ENCODE measurements around the gene MAPK1IP1L. TPM values are rescaled to one million over a fixed set of nuclear protein-coding genes. Genes with fewer than 3 reads are reported as not detected.

MAPK1IP1L gene
- total and polyA plus RNA-seq, 2 of the 4 experiments (the other 2 are of a cell fraction): 44.8 to 168 TPM

- peak overlapping the region; percentile 3 for H2AFZ ChIP-seq (replicated peaks; ENCODE audit: low read length, poor library complexity)
- H3K4me1 ChIP-seq (ENCODE audit: control insufficient read depth, insufficient read depth, low read length): peaks cover 16% of the 10 kb centered on the region
- 0% methylated on average over 3 of the region's 5 CpGs; no CpG with 5 or more reads in 1 of the 2 experiments for WGBS, 2 experiments (ENCODE audit: extremely low coverage in 2 of 2, insufficient read length in 1 of 2)
- H3K23ac ChIP-seq (ENCODE audit: low read depth, low read length): peak overlapping the region; percentile 39; the same call in 1 of the 2 replicates
- H3K9me1 ChIP-seq (ENCODE audit: insufficient read depth, low read length): peaks cover 16% of the 10 kb centered on the region
- H3K36me3 ChIP-seq (ENCODE audit: control insufficient read depth, insufficient read depth, low read length): no peaks in the 10 kb centered on the region
- no peak overlapping the region for H3K9ac ChIP-seq (ENCODE audit: low read depth, low read length)
- peaks cover 0 to 2% of the 10 kb centered on the region in 2 experiments; a peak in 1 of 4 replicates for H3K79me1 ChIP-seq (ENCODE audit: low read depth in 1 of 2, low read length in 2 of 2)
- H3K4me3 ChIP-seq (ENCODE audit: insufficient read depth, low read depth, low read length): peak overlapping the region; percentile 8; the same call in 1 of the 2 replicates
- H2AK5ac ChIP-seq (ENCODE audit: low read depth, low read length): peak overlapping the region; percentile 25; the same call in 1 of the 2 replicates
- peak overlapping the region; percentile 9; the same call in 1 of the 2 replicates for H2BK120ac ChIP-seq (ENCODE audit: low read depth, low read length)
- 0 out of 2 replicates have a peak overlapping the region, but pooled peaks have one; percentile 0 for H4K91ac ChIP-seq (ENCODE audit: insufficient read depth, low read depth, low read length)
- H2BK20ac ChIP-seq (ENCODE audit: low read depth, low read length): no peak overlapping the region
- peak overlapping the region; percentile 90 for H3K4me2 ChIP-seq (ENCODE audit: low read depth, low read length)
- ChIA-PET POLR2A (ENCODE audit: unreplicated experiment) (no interaction called here), CTCF (no interaction called here)
- H2BK5ac ChIP-seq (ENCODE audit: low read depth, low read length, poor library complexity, severe bottlenecking): no peak overlapping the region
- H2AK9ac ChIP-seq (replicated peaks; ENCODE audit: low read depth, low read length, poor library complexity): no peak overlapping the region
- no peak overlapping the region; the same call in 2 of the 3 replicates for H2BK15ac ChIP-seq (ENCODE audit: low read depth, low read length)
- no peaks in the 10 kb centered on the region for H3K9me3 ChIP-seq (ENCODE audit: control insufficient read depth, insufficient read depth, low read length)
- H3K27ac ChIP-seq (ENCODE audit: insufficient read depth, low read length): no peak overlapping the region
- no TSS peak for BruUV-seq (replicated peaks)
- peak overlapping the region; percentile 77 for H3K14ac ChIP-seq (replicated peaks; ENCODE audit: low read depth, low read length)
- dilution Hi-C loops (cut with HindIII; ENCODE audit: low sequenced_read_pairs, unreplicated experiment): no loop called here
- H4K20me1 ChIP-seq (ENCODE audit: insufficient read depth, low read length): peaks cover 4% of the 10 kb centered on the region; the same call in 1 of the 2 replicates
- peak overlapping the region in 1 of 2 experiments; percentile 44; a peak in 1 of 4 replicates for H4K8ac ChIP-seq (ENCODE audit: low read depth in 2 of 2, low read length in 2 of 2)
- H3K27me3 ChIP-seq (ENCODE audit: control insufficient read depth, insufficient read depth, low read length): no peaks in the 10 kb centered on the region
- TF ChIP-seq MAZ (IDR thresholded peaks at IDR 0.05; ENCODE audit: borderline replicate concordance, low read depth, low read length) (no peak), RFX5 (IDR thresholded peaks at IDR 0.05; ENCODE audit: low read depth, low read length) (no peak)
- DNase-seq: peak; percentile 60
- no peak for ATAC-seq (ENCODE audit: low read depth)
- in situ Hi-C loops (cut with MboI; ENCODE audit: low sequenced_read_pairs): no loop called here
- H3K4ac ChIP-seq (ENCODE audit: low read depth, low read length): peak overlapping the region; percentile 15
- H3K56ac ChIP-seq (ENCODE audit: extremely low read depth, insufficient read depth, low read length): no peak overlapping the region
- H4K5ac ChIP-seq (ENCODE audit: low read depth, low read length): peak overlapping the region; percentile 10; the same call in 1 of the 2 replicates
- intact Hi-C loops (cut with micrococcal nuclease): no loop called here
- H3K18ac ChIP-seq (ENCODE audit: low read depth, low read length): no peak overlapping the region
These were observed 23.2 kb downstream of the MAPK1IP1L start for GRCh38 chr14:55074662-55075061.

Data from IMR-90 (cell line).